ENCODE results near the gene DCLK1.

- no peak for TF ChIP-seq POLR2A (IDR thresholded peaks at IDR 0.05)
- TF ChIP-seq, protein P1, sequence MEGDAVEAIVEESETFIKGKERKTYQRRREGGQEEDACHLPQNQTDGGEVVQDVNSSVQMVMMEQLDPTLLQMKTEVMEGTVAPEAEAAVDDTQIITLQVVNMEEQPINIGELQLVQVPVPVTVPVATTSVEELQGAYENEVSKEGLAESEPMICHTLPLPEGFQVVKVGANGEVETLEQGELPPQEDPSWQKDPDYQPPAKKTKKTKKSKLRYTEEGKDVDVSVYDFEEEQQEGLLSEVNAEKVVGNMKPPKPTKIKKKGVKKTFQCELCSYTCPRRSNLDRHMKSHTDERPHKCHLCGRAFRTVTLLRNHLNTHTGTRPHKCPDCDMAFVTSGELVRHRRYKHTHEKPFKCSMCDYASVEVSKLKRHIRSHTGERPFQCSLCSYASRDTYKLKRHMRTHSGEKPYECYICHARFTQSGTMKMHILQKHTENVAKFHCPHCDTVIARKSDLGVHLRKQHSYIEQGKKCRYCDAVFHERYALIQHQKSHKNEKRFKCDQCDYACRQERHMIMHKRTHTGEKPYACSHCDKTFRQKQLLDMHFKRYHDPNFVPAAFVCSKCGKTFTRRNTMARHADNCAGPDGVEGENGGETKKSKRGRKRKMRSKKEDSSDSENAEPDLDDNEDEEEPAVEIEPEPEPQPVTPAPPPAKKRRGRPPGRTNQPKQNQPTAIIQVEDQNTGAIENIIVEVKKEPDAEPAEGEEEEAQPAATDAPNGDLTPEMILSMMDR (IDR thresholded peaks at IDR 0.05), result no peak
Measured at GRCh38 chr13:36029166-36029565, 102.0 kb downstream of the DCLK1 start.

Data from lower leg skin (tissue), 3 donors.